ENCODE results near the gene JPH2.

GRCh38 chr20:44083220-44083933, 103.6 kb downstream of the JPH2 start:
- TF ChIP-seq, protein P1, sequence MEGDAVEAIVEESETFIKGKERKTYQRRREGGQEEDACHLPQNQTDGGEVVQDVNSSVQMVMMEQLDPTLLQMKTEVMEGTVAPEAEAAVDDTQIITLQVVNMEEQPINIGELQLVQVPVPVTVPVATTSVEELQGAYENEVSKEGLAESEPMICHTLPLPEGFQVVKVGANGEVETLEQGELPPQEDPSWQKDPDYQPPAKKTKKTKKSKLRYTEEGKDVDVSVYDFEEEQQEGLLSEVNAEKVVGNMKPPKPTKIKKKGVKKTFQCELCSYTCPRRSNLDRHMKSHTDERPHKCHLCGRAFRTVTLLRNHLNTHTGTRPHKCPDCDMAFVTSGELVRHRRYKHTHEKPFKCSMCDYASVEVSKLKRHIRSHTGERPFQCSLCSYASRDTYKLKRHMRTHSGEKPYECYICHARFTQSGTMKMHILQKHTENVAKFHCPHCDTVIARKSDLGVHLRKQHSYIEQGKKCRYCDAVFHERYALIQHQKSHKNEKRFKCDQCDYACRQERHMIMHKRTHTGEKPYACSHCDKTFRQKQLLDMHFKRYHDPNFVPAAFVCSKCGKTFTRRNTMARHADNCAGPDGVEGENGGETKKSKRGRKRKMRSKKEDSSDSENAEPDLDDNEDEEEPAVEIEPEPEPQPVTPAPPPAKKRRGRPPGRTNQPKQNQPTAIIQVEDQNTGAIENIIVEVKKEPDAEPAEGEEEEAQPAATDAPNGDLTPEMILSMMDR (IDR thresholded peaks at IDR 0.05): no peak
- TF ChIP-seq POLR2A (IDR thresholded peaks at IDR 0.05): no peak
